Glutamatergic neuron (in vitro differentiated cells): ENCODE data around the gene ERP27. TPM values are rescaled to one million over a fixed set of nuclear protein-coding genes. Genes with fewer than 3 reads are reported as not detected.

Experiments used
- DNase-seq: peaks from one replicate; pipeline ENCODE4 v3.0.0; 2022
- H3K27ac Mint-ChIP-seq: one replicate; pipeline ENCODE4 v1.8.0; 2020; ENCODE audit warnings: mild to moderate bottlenecking, mixed read lengths, inconsistent platforms; ENCODE audit not compliant: unreplicated experiment
- H3K27me3 Mint-ChIP-seq: one replicate; pipeline ENCODE4 v1.8.0; 2020; ENCODE audit warnings: mild to moderate bottlenecking, moderate library complexity, mixed read lengths, inconsistent platforms; ENCODE audit not compliant: unreplicated experiment
- H3K36me3 Mint-ChIP-seq: one replicate; pipeline ENCODE4 v1.8.0; 2020; ENCODE audit warnings: mild to moderate bottlenecking, mixed read lengths, inconsistent platforms; ENCODE audit not compliant: unreplicated experiment
- H3K4me1 Mint-ChIP-seq: one replicate; pipeline ENCODE4 v1.8.0; 2020; ENCODE audit warnings: mild to moderate bottlenecking, low read depth, mixed read lengths, inconsistent platforms; ENCODE audit not compliant: unreplicated experiment
- H3K4me3 Mint-ChIP-seq: one replicate; pipeline ENCODE4 v1.8.0; 2020; ENCODE audit warnings: mild to moderate bottlenecking, mixed read lengths, inconsistent platforms; ENCODE audit not compliant: unreplicated experiment
- H3K9me3 Mint-ChIP-seq: one replicate; pipeline ENCODE4 v1.8.0; 2020; ENCODE audit warnings: mild to moderate bottlenecking, moderate library complexity, mixed read lengths, inconsistent platforms; ENCODE audit not compliant: unreplicated experiment
- CTCF ChIP-seq: fragments of 200-600 bp; sonication (generic); IDR thresholded peaks from one replicate; pipeline ENCODE4 v1.5.0; 2021; ENCODE audit not compliant: partially characterized antibody, unreplicated experiment
- total RNA-seq: library from RNA; stranded (reverse); fragmentation: NEBNext Ultra II Directional; extraction: Animal tissue kit (Norgen Biotek cat#: 25700); gene quantifications from one replicate; pipeline ENCODE4 v1.2.1, GENCODE V29; 2021; ENCODE audit not compliant: unreplicated experiment

ERP27 gene
- total RNA-seq, 1 donor from 2014 or later = not detected

DNA sequence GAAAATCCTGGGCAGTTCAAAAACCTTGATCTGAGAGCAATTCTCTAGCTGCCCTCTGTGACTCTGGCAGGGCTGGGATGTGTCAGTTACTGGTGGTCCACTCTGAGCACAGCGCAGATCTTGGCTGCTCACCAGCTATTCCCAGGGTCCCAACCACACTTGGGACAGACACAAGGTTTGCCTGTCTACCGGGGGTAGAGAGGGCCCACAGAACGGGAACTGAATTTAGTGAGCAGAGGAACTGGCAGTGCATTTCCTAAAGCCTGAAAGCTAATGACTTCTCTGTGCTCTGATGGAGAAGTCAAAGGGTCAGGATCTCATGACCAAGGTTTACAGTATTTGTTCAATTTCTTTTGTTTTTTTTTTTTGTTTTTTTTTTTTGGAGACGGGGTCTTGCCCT lies 37.1 kb upstream of the ERP27 start:
- Mint-ChIP-seq H3K36me3 (no peaks in the 10 kb centered on the region), H3K4me3 (no peak overlapping the region), H3K9me3 (no peaks in the 10 kb centered on the region), H3K27me3 (peaks cover 3% of the 10 kb centered on the region), H3K27ac (no peak overlapping the region), H3K4me1 (no peaks in the 10 kb centered on the region)
- TF ChIP-seq CTCF = no peak
- DNase-seq = no peak

DNA sequence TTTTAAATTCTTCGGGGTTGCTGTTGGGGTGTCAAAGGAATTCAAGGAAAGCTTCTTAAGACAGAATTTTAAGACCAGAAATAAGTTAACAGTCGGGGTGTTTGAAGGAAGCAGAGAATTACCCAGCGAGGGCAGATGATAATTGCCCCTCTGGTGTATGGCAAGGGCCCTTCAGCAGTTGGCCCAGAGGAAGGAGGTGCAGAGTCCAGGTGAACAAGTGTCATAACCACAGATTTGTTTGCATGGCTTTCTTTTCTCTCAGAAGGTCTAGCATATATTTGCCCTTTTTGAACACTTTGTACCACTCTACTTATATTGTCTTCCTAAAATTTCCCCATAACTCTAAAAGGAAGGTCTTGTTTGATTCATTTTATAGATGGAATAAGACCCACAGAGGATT lies 36.3 kb upstream of the ERP27 start:
- Mint-ChIP-seq H3K36me3 (no peaks in the 10 kb centered on the region), H3K4me3 (no peak overlapping the region), H3K9me3 (no peaks in the 10 kb centered on the region), H3K27me3 (peaks cover 3% of the 10 kb centered on the region), H3K27ac (no peak overlapping the region), H3K4me1 (no peaks in the 10 kb centered on the region)
- DNase-seq = no peak
- no peak for TF ChIP-seq CTCF

- TF ChIP-seq CTCF = no peak
- no peak for DNase-seq
- no peaks in the 10 kb centered on the region for H3K36me3 Mint-ChIP-seq
Measured at GRCh38 chr12:14972816-14973215, 34.5 kb upstream of the ERP27 start, which contains the start of gene PDE6H. PDE6H (plus strand) TSS chr12:14973042; CDS start chr12:14978013, 4,971 bp downstream.

DNA sequence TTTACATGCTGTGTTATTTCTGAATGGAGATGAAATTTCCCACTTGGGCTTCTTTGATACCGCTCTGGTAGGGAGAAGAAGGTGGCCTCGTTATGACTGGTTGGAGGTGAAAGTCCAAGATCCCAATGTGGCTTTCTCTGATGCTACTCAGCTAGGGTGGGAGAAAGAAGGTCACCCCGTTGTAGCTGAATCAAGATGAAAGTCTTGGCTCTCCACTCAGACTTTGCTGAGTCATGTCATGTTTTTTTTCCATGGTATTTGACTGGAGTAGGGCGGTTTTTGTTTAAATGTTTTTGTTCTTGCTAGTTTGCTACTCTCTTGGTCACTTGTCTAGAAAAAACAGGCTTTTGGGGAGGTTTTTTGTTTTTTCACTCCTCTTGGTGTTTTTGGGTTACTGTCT lies 32.1 kb upstream of the ERP27 start:
- no peak for DNase-seq
- Mint-ChIP-seq H3K27ac (no peak overlapping the region), H3K27me3 (peaks cover 3% of the 10 kb centered on the region), H3K36me3 (no peaks in the 10 kb centered on the region), H3K4me3 (no peak overlapping the region), H3K9me3 (no peaks in the 10 kb centered on the region), H3K4me1 (no peaks in the 10 kb centered on the region)
- no peak for TF ChIP-seq CTCF

More at GRCh38 chr12:14972816-14973215, 34.5 kb upstream of the ERP27 start, which contains the start of gene PDE6H:
- no peaks in the 10 kb centered on the region for H3K4me1 Mint-ChIP-seq
- no peak within 1 kb of the TSS for H3K4me3 Mint-ChIP-seq
- H3K27ac Mint-ChIP-seq = no peak within 1 kb of the TSS
- H3K9me3 Mint-ChIP-seq = no peaks in the 10 kb centered on the region
- H3K27me3 Mint-ChIP-seq = peaks cover 3% of the 10 kb centered on the region

GRCh38 chr12:14968478-14968877 lies 30.1 kb upstream of the ERP27 start:
- Mint-ChIP-seq H3K27ac (no peak overlapping the region), H3K9me3 (no peaks in the 10 kb centered on the region), H3K36me3 (no peaks in the 10 kb centered on the region), H3K27me3 (peaks cover 3% of the 10 kb centered on the region), H3K4me3 (no peak overlapping the region), H3K4me1 (no peaks in the 10 kb centered on the region)
- no peak for TF ChIP-seq CTCF
- DNase-seq = no peak
